ENCODE measurements around the gene AGBL1.

DNA sequence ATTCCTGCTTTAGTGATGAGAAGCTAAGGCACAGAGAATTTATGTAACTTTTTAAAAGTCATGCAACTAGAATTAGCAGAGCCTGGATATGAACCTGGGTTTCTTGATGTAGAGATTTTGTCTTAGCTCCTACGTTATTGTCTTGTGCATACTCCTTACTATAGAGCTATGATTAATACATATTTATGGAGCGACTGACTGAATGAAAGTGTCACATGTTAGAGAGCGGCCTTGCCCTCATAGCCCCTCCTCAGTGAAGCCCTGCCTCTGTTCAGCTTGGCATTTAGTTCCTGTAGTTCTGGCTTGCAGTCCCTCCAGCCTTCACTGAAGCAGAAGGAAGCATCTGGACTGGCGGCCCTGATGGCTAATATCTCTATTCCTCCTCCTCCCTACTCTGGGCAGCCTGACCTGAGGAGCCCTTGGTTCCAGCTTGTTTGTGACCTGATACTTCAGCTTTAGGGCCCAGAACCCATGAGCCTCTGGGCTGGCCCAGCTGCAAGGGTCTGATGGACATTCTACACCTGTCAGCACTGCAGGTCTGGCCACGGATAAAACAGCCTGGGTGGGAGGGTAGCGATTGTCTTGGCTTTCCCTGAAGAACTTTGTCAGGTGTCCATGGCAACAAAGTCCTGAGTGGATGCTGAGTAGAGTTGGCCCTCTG, 13.4 kb upstream of the AGBL1 start:
- no peak for TF ChIP-seq EZH2 (IDR thresholded peaks at IDR 0.05; ENCODE audit: borderline replicate concordance, low read depth, low read length, poor library complexity, severe bottlenecking)
- TF ChIP-seq, protein P1, sequence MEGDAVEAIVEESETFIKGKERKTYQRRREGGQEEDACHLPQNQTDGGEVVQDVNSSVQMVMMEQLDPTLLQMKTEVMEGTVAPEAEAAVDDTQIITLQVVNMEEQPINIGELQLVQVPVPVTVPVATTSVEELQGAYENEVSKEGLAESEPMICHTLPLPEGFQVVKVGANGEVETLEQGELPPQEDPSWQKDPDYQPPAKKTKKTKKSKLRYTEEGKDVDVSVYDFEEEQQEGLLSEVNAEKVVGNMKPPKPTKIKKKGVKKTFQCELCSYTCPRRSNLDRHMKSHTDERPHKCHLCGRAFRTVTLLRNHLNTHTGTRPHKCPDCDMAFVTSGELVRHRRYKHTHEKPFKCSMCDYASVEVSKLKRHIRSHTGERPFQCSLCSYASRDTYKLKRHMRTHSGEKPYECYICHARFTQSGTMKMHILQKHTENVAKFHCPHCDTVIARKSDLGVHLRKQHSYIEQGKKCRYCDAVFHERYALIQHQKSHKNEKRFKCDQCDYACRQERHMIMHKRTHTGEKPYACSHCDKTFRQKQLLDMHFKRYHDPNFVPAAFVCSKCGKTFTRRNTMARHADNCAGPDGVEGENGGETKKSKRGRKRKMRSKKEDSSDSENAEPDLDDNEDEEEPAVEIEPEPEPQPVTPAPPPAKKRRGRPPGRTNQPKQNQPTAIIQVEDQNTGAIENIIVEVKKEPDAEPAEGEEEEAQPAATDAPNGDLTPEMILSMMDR (conservative IDR thresholded peaks at IDR 0.05; ENCODE audit: low read depth, low read length): no peak
